IPS-18c (cell line): ENCODE data around the gene SLC1A7.
"Not testable (repeated sequence)": the region's sequence is repeated elsewhere in the genome, so short reads cannot be mapped to it uniquely, and the experiment has no call there.

Experiments
- H3K4me3 ChIP-seq: 2 replicates; pipeline ENCODE4 v1.7.0; 2013; ENCODE audit warnings: low read depth, mild to moderate bottlenecking, low read length, moderate library complexity; ENCODE audit not compliant: insufficient read depth
- H3K9me3 ChIP-seq: one replicate; pipeline ENCODE4 v1.6.1; 2013; ENCODE audit warnings: mild to moderate bottlenecking, low read length, moderate library complexity; ENCODE audit not compliant: control insufficient read depth, insufficient read depth

Gene SLC1A7

GRCh38 chr1:53142226-53142853 lies at the start of gene SLC1A7:
Gene SLC1A7, minus strand, starts transcription at chr1:53142638. Its CDS starts 189 bp downstream, at chr1:53142449.
- H3K4me3 ChIP-seq = no peak within 1 kb of the TSS
- peaks cover 4% of the 10 kb centered on the region for H3K9me3 ChIP-seq

DNA sequence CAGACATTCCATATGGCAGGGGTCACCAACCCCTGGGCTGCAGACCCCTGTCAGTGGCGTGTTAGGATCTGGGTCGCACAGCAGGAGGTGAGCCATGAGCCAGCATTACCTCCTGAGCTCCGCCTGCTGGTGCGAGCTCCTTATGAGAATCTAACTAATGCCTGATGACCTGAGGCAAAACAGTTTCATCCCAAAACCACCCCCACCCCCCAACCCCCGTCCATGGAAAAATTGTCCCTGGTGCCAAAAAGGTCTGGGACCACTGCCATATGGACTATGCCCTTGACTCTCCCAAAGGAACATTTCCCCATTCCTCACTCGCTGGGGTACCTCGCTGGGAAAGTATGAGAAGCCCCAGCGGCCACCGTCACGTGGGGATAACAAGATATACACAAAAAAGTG lies 47.8 kb upstream of the SLC1A7 start:
- Histone ChIP-seq H3K4me3 (no peak overlapping the region), H3K9me3 (no peaks in the 10 kb centered on the region)

GRCh38 chr1:53189061-53189460 lies 46.6 kb upstream of the SLC1A7 start:
- H3K9me3 ChIP-seq = no peaks in the 10 kb centered on the region
- no peak overlapping the region for H3K4me3 ChIP-seq

DNA sequence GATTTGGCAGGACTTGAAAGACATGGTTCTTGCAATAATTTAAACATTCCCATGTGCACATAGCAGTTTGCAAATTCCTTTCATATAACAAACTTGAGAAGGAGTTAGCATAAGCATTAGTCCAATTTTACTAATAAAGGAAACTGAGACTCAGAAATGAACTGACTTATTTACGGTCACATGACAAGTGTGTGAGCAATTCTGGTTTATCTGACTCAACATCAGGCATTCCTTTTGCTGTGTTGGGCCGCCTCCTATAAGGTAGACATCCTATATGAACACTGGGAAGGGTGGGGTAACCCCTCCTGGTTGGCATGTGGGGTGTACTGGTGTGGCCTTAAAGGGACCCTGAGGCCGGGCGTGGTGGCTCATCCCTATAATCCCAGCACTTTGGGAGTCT lies 45.7 kb upstream of the SLC1A7 start:
- H3K9me3 ChIP-seq = no peaks in the 10 kb centered on the region

DNA sequence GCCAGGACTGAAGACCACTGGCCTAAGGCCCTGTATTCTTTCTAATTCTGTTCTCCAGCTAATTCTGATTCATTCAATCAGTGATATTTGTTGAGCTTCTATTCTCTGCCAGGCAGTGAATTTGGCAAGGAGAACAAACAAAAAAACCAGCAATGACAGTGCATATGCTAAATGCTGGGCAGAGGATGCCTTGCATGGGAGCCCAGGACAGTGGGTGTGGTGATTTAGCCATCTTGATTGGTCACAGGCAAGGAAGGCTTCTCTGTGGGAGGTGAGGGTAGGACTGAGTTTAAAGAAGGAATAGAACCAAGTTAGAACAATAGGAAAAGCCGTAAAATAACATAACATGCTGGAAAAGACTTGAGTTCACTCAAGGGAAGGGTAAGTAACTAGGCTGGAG lies 45.0 kb upstream of the SLC1A7 start:
- no peaks in the 10 kb centered on the region for H3K9me3 ChIP-seq
- no peak overlapping the region for H3K4me3 ChIP-seq

More for the DNA sequence above, 45.7 kb upstream of the SLC1A7 start:
- H3K4me3 ChIP-seq = no peak overlapping the region

DNA sequence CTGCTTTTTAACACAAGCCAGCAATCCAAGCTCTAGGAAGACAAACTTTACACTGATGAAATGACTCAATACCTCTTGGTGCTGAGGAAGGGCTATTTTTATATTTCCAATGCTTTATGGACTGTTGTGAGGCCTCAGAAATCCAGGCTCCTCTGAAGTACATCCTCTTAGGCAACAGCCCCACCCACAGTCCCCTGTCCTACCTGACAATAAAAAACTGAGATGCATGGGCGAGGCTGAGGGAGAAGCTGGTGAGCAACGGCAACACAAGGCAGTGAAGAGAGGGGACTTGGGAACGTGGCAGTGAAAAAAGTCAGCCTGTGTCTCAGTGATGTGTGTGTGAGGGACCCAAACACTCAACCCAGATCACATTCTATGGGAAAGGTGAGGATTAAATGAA lies 44.1 kb upstream of the SLC1A7 start:
- Histone ChIP-seq H3K9me3 (no peaks in the 10 kb centered on the region), H3K4me3 (no peak overlapping the region)

GRCh38 chr1:53185955-53186297 lies 43.5 kb upstream of the SLC1A7 start:
- H3K4me3 ChIP-seq, H3K9me3 ChIP-seq: not testable (repeated sequence)

- no peak overlapping the region for H3K4me3 ChIP-seq
- no peaks in the 10 kb centered on the region for H3K9me3 ChIP-seq
Measured at GRCh38 chr1:53183095-53183990, 40.9 kb upstream of the SLC1A7 start.

DNA sequence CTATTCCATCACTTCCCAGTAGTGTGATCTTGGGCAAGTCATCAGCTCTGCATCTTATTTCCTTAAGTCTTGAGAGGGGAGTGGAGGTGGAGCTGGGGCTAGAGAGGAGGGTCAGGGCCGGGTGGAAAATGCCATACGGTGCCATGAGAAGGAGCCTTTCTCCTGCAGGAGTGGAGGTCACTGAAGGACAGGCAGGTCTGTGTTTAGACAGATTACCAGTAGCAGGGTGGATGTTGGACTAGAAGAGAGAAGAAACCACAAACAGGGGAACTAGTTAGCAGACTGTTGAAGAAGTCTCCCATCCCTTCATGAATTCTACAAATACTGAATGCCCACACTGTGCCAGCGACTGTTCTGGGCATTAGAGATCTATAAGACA lies 40.3 kb upstream of the SLC1A7 start:
- Histone ChIP-seq H3K9me3 (no peaks in the 10 kb centered on the region), H3K4me3 (no peak overlapping the region)

GRCh38 chr1:53182111-53182593 lies 39.7 kb upstream of the SLC1A7 start:
- Histone ChIP-seq H3K4me3 (no peak overlapping the region), H3K9me3 (no peaks in the 10 kb centered on the region)

DNA sequence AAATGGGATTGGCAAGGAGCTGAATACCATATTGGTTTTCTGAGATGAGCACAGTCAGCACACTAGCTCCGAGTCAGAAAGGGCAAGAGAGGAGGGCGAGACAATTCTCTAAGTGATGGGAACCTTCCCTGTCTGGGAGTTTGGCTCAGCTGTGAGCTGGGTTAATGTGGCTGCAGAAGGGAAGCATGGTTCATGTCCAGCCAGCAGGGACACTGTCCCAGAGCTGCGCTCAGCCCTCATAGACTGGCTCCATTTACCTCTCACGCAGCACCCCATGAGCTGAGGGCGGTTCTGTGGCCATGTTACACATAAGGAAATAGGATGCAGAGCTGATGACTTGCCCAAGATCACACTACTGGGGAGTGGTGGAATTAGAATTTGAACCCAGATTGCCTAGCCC lies 38.5 kb upstream of the SLC1A7 start:
- H3K9me3 ChIP-seq = no peaks in the 10 kb centered on the region
- no peak overlapping the region for H3K4me3 ChIP-seq

- Histone ChIP-seq H3K9me3 (no peaks in the 10 kb centered on the region), H3K4me3 (no peak overlapping the region)
Measured at GRCh38 chr1:53180226-53180625, 37.8 kb upstream of the SLC1A7 start.

GRCh38 chr1:53176452-53177208 lies 34.2 kb upstream of the SLC1A7 start:
- H3K4me3 ChIP-seq = no peak overlapping the region
- no peaks in the 10 kb centered on the region for H3K9me3 ChIP-seq

DNA sequence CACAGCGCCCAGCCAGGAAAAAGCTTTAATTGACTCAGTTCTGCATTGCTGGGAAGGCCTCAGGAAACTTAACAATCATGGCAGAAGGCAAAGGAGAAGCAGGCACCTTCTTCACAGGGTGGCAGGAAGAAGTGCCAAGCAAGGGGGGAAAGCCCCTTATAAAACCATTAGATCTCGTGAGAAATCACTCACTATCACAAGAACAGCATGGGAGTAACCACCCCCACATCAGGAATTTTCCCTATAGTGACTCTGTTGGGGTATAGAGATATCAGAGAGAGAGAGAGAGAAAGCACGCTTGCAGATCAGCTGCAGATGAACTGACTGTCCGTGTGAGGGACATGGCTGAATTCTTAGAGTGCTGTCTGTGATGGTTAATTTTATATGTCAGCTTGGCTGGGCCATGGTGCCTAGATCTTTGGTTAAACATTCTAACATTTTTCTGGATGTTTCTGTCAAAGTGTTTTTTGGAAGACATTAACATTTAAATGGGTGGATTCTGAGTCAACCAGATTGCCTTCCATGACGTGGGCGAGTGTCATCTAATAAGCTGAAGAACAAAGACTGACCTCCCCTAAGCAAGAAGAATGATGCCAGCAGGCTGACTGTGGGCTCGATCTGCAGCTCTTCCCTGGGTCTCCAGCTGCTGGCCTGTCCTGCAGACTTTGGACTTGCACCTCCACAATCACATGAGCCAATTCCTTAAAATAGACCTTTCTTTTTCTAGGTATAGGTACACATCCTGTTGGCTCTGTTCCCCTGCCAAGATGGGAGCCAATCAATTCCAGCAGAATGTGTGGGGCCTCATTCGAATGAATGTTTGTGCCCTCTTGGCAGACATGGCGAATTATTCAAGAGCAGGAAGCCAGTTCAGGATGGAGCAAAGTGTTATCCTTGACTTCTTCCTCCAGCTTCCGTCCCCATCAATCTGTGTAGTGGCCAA lies 32.8 kb upstream of the SLC1A7 start:
- Histone ChIP-seq H3K9me3 (no peaks in the 10 kb centered on the region), H3K4me3 (no peak overlapping the region)

DNA sequence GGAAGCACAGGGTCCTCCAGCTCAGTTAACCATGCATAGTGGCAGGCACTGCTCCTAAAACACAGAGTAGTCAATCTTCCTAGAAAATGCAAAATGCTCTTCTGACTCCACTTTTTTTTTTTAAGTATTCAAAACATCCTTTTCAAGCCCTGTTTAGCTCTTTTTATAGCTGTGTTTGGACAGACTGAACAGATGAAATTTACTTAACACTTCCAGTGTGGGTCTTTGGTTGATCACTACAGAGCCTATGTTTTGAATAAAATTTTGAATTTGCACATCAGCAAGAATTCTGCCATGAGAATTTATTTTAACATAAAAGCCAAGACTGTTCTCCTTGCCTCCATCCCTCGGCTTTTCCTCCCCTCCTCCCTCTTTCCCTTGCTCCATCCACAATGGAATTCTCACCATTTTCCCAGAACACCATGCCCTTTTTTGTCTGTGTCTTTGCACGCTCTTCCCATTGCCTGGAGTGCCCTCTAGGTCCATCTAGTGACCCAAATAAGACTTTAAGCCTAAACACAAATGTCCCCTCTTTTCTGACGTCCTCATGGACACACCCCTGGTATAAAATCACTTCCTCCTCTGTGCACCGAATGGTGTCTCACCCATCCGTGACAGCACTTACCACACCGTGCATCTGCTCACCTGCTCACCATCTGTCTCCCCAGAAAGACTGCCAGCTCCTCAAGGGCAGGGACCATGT lies 30.1 kb upstream of the SLC1A7 start:
- no peak overlapping the region for H3K4me3 ChIP-seq
- no peaks in the 10 kb centered on the region for H3K9me3 ChIP-seq

- Histone ChIP-seq H3K9me3 (no peaks in the 10 kb centered on the region), H3K4me3 (no peak overlapping the region)
Measured at GRCh38 chr1:53166912-53167311, 24.5 kb upstream of the SLC1A7 start.
